ENCODE measurements around the gene C21orf91.

DNA sequence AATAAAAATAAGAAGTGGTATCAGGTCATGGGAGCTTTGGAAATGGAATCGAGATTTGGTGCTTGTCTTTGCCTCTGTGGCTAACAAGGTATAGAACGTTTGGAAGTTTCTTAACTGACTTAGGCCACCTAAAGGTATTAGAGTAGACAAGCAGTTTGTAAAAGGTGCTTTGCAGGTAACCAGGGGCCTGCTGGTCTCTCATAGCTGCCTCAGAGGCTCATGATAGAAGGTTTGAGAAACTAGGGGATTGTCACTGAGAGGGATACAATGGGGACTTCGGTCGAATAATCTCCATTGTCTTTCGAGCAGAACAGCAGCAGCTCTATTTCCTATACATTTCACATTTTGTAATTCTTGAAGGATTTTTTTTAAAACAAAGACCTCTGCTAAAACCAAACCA is 37.6 kb downstream of the C21orf91 start:
- TF ChIP-seq, protein P1, sequence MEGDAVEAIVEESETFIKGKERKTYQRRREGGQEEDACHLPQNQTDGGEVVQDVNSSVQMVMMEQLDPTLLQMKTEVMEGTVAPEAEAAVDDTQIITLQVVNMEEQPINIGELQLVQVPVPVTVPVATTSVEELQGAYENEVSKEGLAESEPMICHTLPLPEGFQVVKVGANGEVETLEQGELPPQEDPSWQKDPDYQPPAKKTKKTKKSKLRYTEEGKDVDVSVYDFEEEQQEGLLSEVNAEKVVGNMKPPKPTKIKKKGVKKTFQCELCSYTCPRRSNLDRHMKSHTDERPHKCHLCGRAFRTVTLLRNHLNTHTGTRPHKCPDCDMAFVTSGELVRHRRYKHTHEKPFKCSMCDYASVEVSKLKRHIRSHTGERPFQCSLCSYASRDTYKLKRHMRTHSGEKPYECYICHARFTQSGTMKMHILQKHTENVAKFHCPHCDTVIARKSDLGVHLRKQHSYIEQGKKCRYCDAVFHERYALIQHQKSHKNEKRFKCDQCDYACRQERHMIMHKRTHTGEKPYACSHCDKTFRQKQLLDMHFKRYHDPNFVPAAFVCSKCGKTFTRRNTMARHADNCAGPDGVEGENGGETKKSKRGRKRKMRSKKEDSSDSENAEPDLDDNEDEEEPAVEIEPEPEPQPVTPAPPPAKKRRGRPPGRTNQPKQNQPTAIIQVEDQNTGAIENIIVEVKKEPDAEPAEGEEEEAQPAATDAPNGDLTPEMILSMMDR (IDR thresholded peaks at IDR 0.05): no peak
- TF ChIP-seq POLR2A (IDR thresholded peaks at IDR 0.05) (no peak), EP300 (IDR thresholded peaks at IDR 0.05) (no peak)

Data from tibial nerve (tissue), 4 donors.